ENCODE measurements around the gene UNC13D.
A peak's percentile ranks its signal among the peaks of the same experiment; 100 is the strongest.
"Not testable (repeated sequence)": the region's sequence is repeated elsewhere in the genome, so short reads cannot be mapped to it uniquely, and the experiment has no call there.

UNC13D gene

GRCh38 chr17:75843577-75844529 lies at the start of gene UNC13D:
Gene UNC13D (minus strand): TSS chr17:75844404. CDS start chr17:75844337, 67 bp downstream.
- DNase-seq (ENCODE audit: low spot score) = no peak

DNA sequence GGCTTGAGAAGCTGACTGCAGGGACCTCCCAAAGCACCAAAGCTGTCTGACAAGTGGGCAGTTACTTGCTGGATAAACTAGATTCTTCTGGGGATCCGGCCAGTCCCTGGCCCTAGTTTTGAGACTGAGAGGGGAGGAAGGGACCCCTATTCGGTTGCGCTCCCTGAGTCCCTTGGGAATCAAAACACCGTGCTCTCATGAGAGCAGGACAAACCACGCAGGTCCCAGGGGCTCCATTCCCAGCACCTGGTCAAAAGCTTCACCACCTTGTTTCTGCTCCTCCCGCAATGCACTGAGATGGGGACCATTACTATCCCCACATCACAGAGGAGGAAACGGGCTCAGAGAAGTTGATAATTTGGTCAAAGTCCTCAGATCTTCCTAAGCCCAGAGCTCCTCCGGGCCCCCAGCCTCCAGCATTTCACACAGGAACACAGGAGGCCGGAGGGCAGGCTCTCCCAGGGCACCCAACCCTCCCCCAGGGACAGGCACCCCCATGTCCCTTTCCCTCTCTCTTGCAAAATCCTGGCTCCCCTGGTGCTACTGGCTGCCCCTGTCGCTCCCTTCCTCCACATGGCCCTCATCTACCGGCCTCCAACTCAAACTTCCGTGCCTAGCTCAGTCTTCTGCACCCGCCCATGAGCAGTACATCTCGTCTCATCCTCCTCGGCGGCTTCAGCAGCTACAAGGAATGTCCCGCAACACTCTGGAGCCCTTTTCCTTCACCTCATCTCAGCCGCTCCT lies 49.3 kb upstream of the UNC13D start:
- DNase-seq (ENCODE audit: low spot score) = no peak

DNA sequence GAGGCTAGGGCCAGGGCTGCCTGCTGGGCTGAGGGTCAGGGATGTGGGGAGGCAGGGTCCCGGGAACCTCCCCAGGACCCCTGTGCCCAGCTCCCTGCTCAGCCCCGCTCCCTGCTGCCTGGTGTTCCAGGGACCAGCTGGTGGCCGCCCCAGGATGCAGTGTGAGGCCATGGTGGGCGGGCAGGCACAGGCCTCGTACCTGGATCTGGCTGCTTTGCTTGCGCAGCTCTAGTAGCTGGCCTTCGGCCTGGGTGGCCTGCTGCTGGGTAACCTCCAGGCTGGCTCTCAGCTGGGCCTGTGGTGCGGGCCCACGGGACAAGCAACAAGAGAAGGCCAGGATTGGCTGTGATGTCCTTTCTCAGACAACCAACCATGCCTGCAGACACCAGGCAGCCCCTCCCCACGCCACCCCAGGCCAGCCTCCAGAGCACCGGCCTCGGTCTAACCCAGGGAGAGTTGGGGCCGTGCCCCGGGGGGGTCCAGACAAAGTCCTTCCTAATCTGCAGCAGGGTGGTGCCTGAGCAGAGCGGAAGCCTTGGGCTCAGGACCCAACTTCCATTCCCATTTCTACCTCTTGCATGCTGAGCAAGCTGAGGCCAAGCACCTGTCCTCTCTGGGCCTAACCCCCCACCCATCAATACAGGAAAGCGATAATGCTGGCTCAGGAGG lies 48.5 kb upstream of the UNC13D start:
- DNase-seq (ENCODE audit: low spot score) = no peak

GRCh38 chr17:75891605-75892555 lies 47.7 kb upstream of the UNC13D start:
- DNase-seq (ENCODE audit: low spot score) = no peak

GRCh38 chr17:75891022-75891604 lies 46.9 kb upstream of the UNC13D start:
- no peak for DNase-seq (ENCODE audit: low spot score)

GRCh38 chr17:75889454-75889853 lies 45.2 kb upstream of the UNC13D start:
- DNase-seq (ENCODE audit: low spot score) = peak; percentile 69

DNA sequence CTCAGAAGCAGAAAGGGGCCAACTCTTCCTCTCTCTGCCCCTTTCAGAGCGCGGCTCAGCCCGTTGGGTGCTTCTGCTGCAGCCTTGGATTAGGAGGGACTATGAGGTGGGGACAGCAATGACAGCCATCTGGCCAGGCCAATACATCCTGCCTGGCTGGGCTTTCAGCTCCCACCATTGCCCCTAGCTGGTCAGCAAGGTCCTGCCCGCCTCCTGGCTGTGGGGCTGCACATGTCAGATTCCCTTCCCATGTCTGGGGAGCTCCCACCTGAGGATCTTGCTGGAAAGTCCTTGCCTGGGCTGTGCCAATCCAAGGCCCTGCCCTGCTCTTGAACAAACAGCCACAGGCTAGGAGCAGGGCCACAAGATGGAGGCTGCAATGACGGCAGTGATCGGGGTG lies 44.3 kb upstream of the UNC13D start:
- DNase-seq (ENCODE audit: low spot score) = no peak

- DNase-seq (ENCODE audit: low spot score) = not testable (repeated sequence)
These were observed 41.7 kb upstream of the UNC13D start for GRCh38 chr17:75885860-75886259.

GRCh38 chr17:75885431-75885830 lies 41.2 kb upstream of the UNC13D start:
- DNase-seq (ENCODE audit: low spot score) = no peak

- DNase-seq (ENCODE audit: low spot score) = no peak
These were observed 37.7 kb upstream of the UNC13D start for GRCh38 chr17:75881678-75882454.

GRCh38 chr17:75880266-75880665 lies 36.1 kb upstream of the UNC13D start:
- no peak for DNase-seq (ENCODE audit: low spot score)

- DNase-seq (ENCODE audit: low spot score) = peak; percentile 54
These were observed 34.2 kb upstream of the UNC13D start, which contains the start of gene TRIM47 for GRCh38 chr17:75878174-75878998. Gene TRIM47 (minus strand): TSS chr17:75878581. CDS start chr17:75878548, 33 bp downstream.

- DNase-seq (ENCODE audit: low spot score) = no peak
These were observed 33.6 kb upstream of the UNC13D start for GRCh38 chr17:75877752-75878173.

- DNase-seq (ENCODE audit: low spot score) = peak; percentile 93
These were observed 32.9 kb upstream of the UNC13D start for GRCh38 chr17:75876938-75877751.

DNA sequence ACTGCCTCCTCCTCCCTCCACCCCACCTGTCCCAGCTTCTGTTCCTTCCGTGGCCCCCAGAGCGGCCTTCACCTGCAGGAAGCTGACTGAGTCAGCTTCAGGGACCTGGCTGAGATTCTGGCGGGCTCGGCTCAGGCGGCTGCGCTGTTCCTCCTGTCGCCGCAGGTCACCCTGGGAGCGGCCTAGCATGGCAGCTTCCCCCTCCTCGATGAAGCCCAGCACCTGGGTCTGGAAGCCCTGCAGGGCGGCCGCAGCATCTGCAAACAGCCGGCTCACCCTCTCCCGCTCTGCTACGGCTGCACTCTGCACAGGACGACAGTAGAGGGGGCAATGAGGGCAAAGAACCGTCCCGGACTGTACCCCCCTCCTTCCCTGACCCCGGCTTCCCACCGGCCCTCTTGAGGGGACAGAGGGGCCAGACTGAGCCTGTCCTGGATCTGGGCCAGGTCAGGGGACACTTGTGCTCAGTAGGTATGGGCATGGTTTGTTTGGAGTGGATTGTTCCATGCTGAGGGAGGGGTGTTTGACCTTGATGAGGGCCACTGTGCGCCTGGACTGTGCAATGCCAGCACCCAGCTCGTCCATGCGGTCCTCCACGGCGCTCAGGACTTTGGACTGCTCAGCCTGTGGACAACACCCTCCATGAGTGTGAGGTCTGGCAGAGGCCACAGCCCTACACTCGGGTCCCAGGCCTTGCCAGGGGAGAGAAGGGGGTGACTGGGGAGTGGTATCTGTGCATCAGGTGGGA lies 32.2 kb upstream of the UNC13D start:
- no peak for DNase-seq (ENCODE audit: low spot score)

- no peak for DNase-seq (ENCODE audit: low spot score)
These were observed 31.7 kb upstream of the UNC13D start for GRCh38 chr17:75875940-75876189.

- no peak for DNase-seq (ENCODE audit: low spot score)
These were observed 31.2 kb upstream of the UNC13D start for GRCh38 chr17:75875182-75875939.
